Esophagus squamous epithelium (tissue), 4 donors: ENCODE results near the gene RAB37.

ENCODE experiments used
- CTCF ChIP-seq, 6 experiments: fragments of 450-650 bp in 4 of 6; fragments of 200-600 bp in 2 of 6; sonication (generic) in 2 of 6; IDR thresholded peaks; one replicate each; pipeline ENCODE4 v1.5.1; 2016 to 2019; ENCODE audit warnings: antibody characterized with exemption in 6 of 6, mild to moderate bottlenecking in 4 of 6, moderate library complexity in 4 of 6
- POLR2A ChIP-seq, 4 donors: fragments of 450-650 bp; IDR thresholded peaks; one replicate each; pipeline ENCODE4 v1.6.1; 2017; ENCODE audit warnings: antibody characterized with exemption in 4 of 4, mild to moderate bottlenecking in 4 of 4, moderate library complexity in 3 of 4

DNA sequence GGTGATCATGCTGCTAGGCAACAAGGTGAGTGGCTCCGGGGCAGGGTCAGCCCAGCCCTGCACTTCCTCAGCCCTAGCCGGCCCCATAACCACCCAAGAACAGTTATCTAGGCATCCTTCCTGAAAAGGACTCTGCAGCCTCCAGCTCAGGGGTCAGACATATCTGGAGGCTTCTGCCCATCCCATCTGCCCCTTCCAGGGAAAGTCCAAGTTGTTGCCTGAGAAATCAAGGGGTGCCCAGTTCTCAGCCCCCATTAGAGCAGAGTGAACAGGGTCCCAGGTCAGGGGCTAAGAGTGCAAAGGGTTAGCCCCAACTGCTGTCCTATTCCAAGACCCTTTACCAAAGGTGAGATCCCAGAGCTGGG lies 7.3 kb downstream of the RAB37 start:
- TF ChIP-seq CTCF (IDR thresholded peaks at IDR 0.05): no peak
- TF ChIP-seq POLR2A (IDR thresholded peaks at IDR 0.05): no peak
